ENCODE measurements around the gene ZGRF1. TPM values are rescaled to one million over a fixed set of nuclear protein-coding genes. Genes with fewer than 3 reads are reported as not detected.
"Not testable (repeated sequence)": the region's sequence is repeated elsewhere in the genome, so short reads cannot be mapped to it uniquely, and the experiment has no call there.

The ZGRF1 gene
- total RNA-seq: 10 to 100 TPM; 41.8 to 59.5 TPM

- Mint-ChIP-seq H3K9me3 (ENCODE audit: low read depth) (no peaks in the 10 kb centered on the region), H3K27me3 (no peaks in the 10 kb centered on the region), H3K4me1 (peaks cover 41% of the 10 kb centered on the region), H3K36me3 (peaks cover 15% of the 10 kb centered on the region), H3K4me3 (no peak within 1 kb of the TSS), H3K27ac (no peak within 1 kb of the TSS)
- DNase-seq: peak; percentile 99
- ATAC-seq: peak; percentile 93
- CTCF ChIA-PET: interaction anchor here (0.7 to 6.8 kb wide), 8 partner anchors 9 to 351 kb away, joined by 3 to 57 read pairs (median 4); partner anchors contain the start of genes NEUROG2 and TIFA
These were observed at the start of gene ZGRF1, which contains the start of gene LARP7 for GRCh38 chr4:112636688-112637551. ZGRF1 (minus strand) TSS chr4:112636909; CDS start chr4:112633176, 3,733 bp downstream. LARP7 (plus strand) TSS chr4:112637143; CDS start chr4:112644670, 7,527 bp downstream.

- H3K4me3 Mint-ChIP-seq: no peak overlapping the region
- peaks cover 3% of the 10 kb centered on the region for H3K4me1 Mint-ChIP-seq
- no peak overlapping the region for H3K27ac Mint-ChIP-seq
- H3K27me3 Mint-ChIP-seq: no peaks in the 10 kb centered on the region
- H3K36me3 Mint-ChIP-seq: no peaks in the 10 kb centered on the region
- CTCF ChIA-PET: interaction anchor here (1.1 to 1.6 kb wide), 3 partner anchors 12 to 84 kb away, joined by 3 to 4 read pairs (median 3); no protein-coding TSS in a partner anchor
- ATAC-seq (no peak), DNase-seq (no peak)
- no peaks in the 10 kb centered on the region for H3K9me3 Mint-ChIP-seq (ENCODE audit: low read depth)
These were observed 44.3 kb upstream of the ZGRF1 start for GRCh38 chr4:112680996-112681395.

- Mint-ChIP-seq H3K4me1 (peaks cover 3% of the 10 kb centered on the region), H3K9me3 (ENCODE audit: low read depth) (no peaks in the 10 kb centered on the region), H3K36me3 (no peaks in the 10 kb centered on the region), H3K4me3 (no peak overlapping the region), H3K27me3 (peaks cover 2% of the 10 kb centered on the region), H3K27ac (no peak overlapping the region)
- CTCF ChIA-PET: no interaction called here
- ATAC-seq: no peak
- no peak for DNase-seq
These were observed 40.9 kb upstream of the ZGRF1 start for GRCh38 chr4:112677519-112678091.

GRCh38 chr4:112674376-112674775 lies 37.7 kb upstream of the ZGRF1 start:
- ATAC-seq: no peak
- Mint-ChIP-seq H3K36me3 (no peaks in the 10 kb centered on the region), H3K27ac (no peak overlapping the region), H3K9me3 (ENCODE audit: low read depth) (no peaks in the 10 kb centered on the region), H3K4me3 (no peak overlapping the region), H3K4me1 (peaks cover 3% of the 10 kb centered on the region), H3K27me3 (peaks cover 2% of the 10 kb centered on the region)
- DNase-seq: no peak
- CTCF ChIA-PET: no interaction called here

GRCh38 chr4:112673686-112674085 lies 37.0 kb upstream of the ZGRF1 start:
- CTCF ChIA-PET: interaction anchor here (0.6 kb wide), 1 partner anchor 91 kb away, joined by 4 read pairs; no protein-coding TSS in a partner anchor
- Mint-ChIP-seq H3K4me3 (no peak overlapping the region), H3K36me3 (no peaks in the 10 kb centered on the region)

GRCh38 chr4:112673076-112673475 lies 36.4 kb upstream of the ZGRF1 start:
- Mint-ChIP-seq H3K4me1 (peaks cover 3% of the 10 kb centered on the region), H3K36me3 (no peaks in the 10 kb centered on the region), H3K9me3 (ENCODE audit: low read depth) (no peaks in the 10 kb centered on the region), H3K27me3 (peaks cover 2% of the 10 kb centered on the region), H3K27ac (no peak overlapping the region), H3K4me3 (no peak overlapping the region)
- no peak for DNase-seq
- ATAC-seq: no peak
- CTCF ChIA-PET: no interaction called here

More at GRCh38 chr4:112673686-112674085, 37.0 kb upstream of the ZGRF1 start:
- peaks cover 2% of the 10 kb centered on the region for H3K27me3 Mint-ChIP-seq
- no peaks in the 10 kb centered on the region for H3K9me3 Mint-ChIP-seq (ENCODE audit: low read depth)
- ATAC-seq: no peak
- H3K4me1 Mint-ChIP-seq: peaks cover 3% of the 10 kb centered on the region
- H3K27ac Mint-ChIP-seq: no peak overlapping the region
- no peak for DNase-seq

- Mint-ChIP-seq H3K9me3 (ENCODE audit: low read depth) (no peaks in the 10 kb centered on the region), H3K4me1 (no peaks in the 10 kb centered on the region), H3K27me3 (no peaks in the 10 kb centered on the region), H3K36me3 (no peaks in the 10 kb centered on the region), H3K27ac (no peak overlapping the region), H3K4me3 (no peak overlapping the region)
- no peak for DNase-seq
- ATAC-seq: no peak
- CTCF ChIA-PET: no interaction called here
These were observed 31.4 kb upstream of the ZGRF1 start for GRCh38 chr4:112668131-112668530.

- no peaks in the 10 kb centered on the region for H3K4me1 Mint-ChIP-seq
- H3K27me3 Mint-ChIP-seq: no peaks in the 10 kb centered on the region
- ATAC-seq (no peak), DNase-seq (no peak)
- H3K9me3 Mint-ChIP-seq (ENCODE audit: low read depth): no peaks in the 10 kb centered on the region
- H3K36me3 Mint-ChIP-seq: no peaks in the 10 kb centered on the region
- H3K4me3 Mint-ChIP-seq: no peak overlapping the region
- no peak overlapping the region for H3K27ac Mint-ChIP-seq
- CTCF ChIA-PET: no interaction called here
These were observed 27.9 kb upstream of the ZGRF1 start for GRCh38 chr4:112664611-112665010.

- H3K27ac Mint-ChIP-seq; DNase-seq; H3K4me3 Mint-ChIP-seq; H3K9me3 Mint-ChIP-seq (ENCODE audit: low read depth); H3K27me3 Mint-ChIP-seq; H3K4me1 Mint-ChIP-seq; CTCF ChIA-PET; ATAC-seq: not testable (repeated sequence)
- H3K36me3 Mint-ChIP-seq: peaks cover 27% of the 10 kb centered on the region
These were observed 19.4 kb upstream of the ZGRF1 start for GRCh38 chr4:112656115-112656514.

GRCh38 chr4:112655270-112655669 lies 18.6 kb upstream of the ZGRF1 start:
- ATAC-seq (no peak), DNase-seq (no peak)
- Mint-ChIP-seq H3K9me3 (ENCODE audit: low read depth) (no peaks in the 10 kb centered on the region), H3K4me1 (no peaks in the 10 kb centered on the region), H3K27ac (no peak overlapping the region), H3K27me3 (no peaks in the 10 kb centered on the region), H3K4me3 (no peak overlapping the region), H3K36me3 (peaks cover 28% of the 10 kb centered on the region)
- CTCF ChIA-PET: interaction anchor here (1.0 to 1.1 kb wide), 2 partner anchors 8 to 72 kb away, joined by 3 read pairs; no protein-coding TSS in a partner anchor

- DNase-seq (no peak), ATAC-seq (no peak)
- H3K36me3 Mint-ChIP-seq: peaks cover 27% of the 10 kb centered on the region
- H3K27me3 Mint-ChIP-seq: no peaks in the 10 kb centered on the region
- no peaks in the 10 kb centered on the region for H3K4me1 Mint-ChIP-seq
- no peak overlapping the region for H3K27ac Mint-ChIP-seq
- no peak overlapping the region for H3K4me3 Mint-ChIP-seq
- CTCF ChIA-PET: no interaction called here
- H3K9me3 Mint-ChIP-seq (ENCODE audit: low read depth): no peaks in the 10 kb centered on the region
These were observed 15.5 kb upstream of the ZGRF1 start for GRCh38 chr4:112652216-112652615.

- DNase-seq (no peak), ATAC-seq (no peak)
- Mint-ChIP-seq H3K36me3 (peaks cover 30% of the 10 kb centered on the region), H3K27ac (no peak overlapping the region), H3K9me3 (ENCODE audit: low read depth) (no peaks in the 10 kb centered on the region), H3K4me1 (no peaks in the 10 kb centered on the region), H3K4me3 (no peak overlapping the region), H3K27me3 (no peaks in the 10 kb centered on the region)
- CTCF ChIA-PET: no interaction called here
These were observed 14.9 kb upstream of the ZGRF1 start for GRCh38 chr4:112651641-112652040.

GRCh38 chr4:112650332-112650731 lies 13.6 kb upstream of the ZGRF1 start:
- CTCF ChIA-PET: no interaction called here
- Mint-ChIP-seq H3K27ac (no peak overlapping the region), H3K9me3 (ENCODE audit: low read depth) (no peaks in the 10 kb centered on the region), H3K36me3 (peaks cover 29% of the 10 kb centered on the region), H3K4me3 (no peak overlapping the region), H3K27me3 (no peaks in the 10 kb centered on the region), H3K4me1 (peaks cover 2% of the 10 kb centered on the region)
- ATAC-seq (no peak), DNase-seq (no peak)

- H3K27ac Mint-ChIP-seq: no peak overlapping the region
- no peak for ATAC-seq
- H3K36me3 Mint-ChIP-seq: peaks cover 29% of the 10 kb centered on the region
- H3K4me1 Mint-ChIP-seq: peaks cover 4% of the 10 kb centered on the region
- no peak for DNase-seq
- CTCF ChIA-PET: no interaction called here
- no peaks in the 10 kb centered on the region for H3K9me3 Mint-ChIP-seq (ENCODE audit: low read depth)
- no peaks in the 10 kb centered on the region for H3K27me3 Mint-ChIP-seq
- H3K4me3 Mint-ChIP-seq: no peak overlapping the region
These were observed 12.3 kb upstream of the ZGRF1 start for GRCh38 chr4:112649055-112649408.

Data from activated CD8-positive, alpha-beta memory T cell treated with anti-CD3 and anti-CD28 coated beads, Interleukin-2, amount 10 ng/mL, durations not matched to agents 7 days and 5 days (primary cell).